ENCODE data around the gene CHMP4A.

- no peak for TF ChIP-seq CTCF (IDR thresholded peaks at IDR 0.05 in 2 of 3, conservative IDR thresholded peaks at IDR 0.05 in 1 of 3; ENCODE audit: borderline replicate concordance in 1 of 3, insufficient read depth in 1 of 3, low read depth in 2 of 3, low read length in 2 of 3)
- TF ChIP-seq POLR2A (IDR thresholded peaks at IDR 0.05; ENCODE audit: borderline replicate concordance, extremely low read depth, insufficient read depth, insufficient read length): no peak
- no peak for TF ChIP-seq EZH2 (IDR thresholded peaks at IDR 0.05)
Observed at GRCh38 chr14:24237463-24237955, 24.2 kb upstream of the CHMP4A start.

All from HCT116 (cell line).